HEK293T (cell line): ENCODE measurements around the gene RPA1.

ENCODE experiments used
- CTCF ChIA-PET: fragments of 350-600 bp; formaldehyde crosslinking; extraction: SDS; loops from one replicate; lab custom pipeline; 2021; ENCODE audit warnings: antibody characterized with exemption, inconsistent platforms; lab: Yijun Ruan, JAX
- POLR2A ChIA-PET: fragments of 350-600 bp; formaldehyde crosslinking; extraction: SDS; loops from one replicate; lab custom pipeline; 2020; ENCODE audit warnings: antibody characterized with exemption, inconsistent platforms; lab: Yijun Ruan, JAX
- DNase-seq: peaks from one replicate; pipeline ENCODE4 v3.0.0; 2012; ENCODE audit warnings: mixed read lengths; ENCODE audit errors: extremely low spot score
- ARNT ChIP-seq: fragments of 450-650 bp; IDR thresholded peaks from 2 replicates; pipeline ENCODE4 v1.6.1; 2017; ENCODE audit warnings: mild to moderate bottlenecking
- BHLHE40 ChIP-seq: fragments of 450-650 bp; IDR thresholded peaks from 2 replicates; pipeline ENCODE4 v1.6.1; 2016; ENCODE audit warnings: mild to moderate bottlenecking, moderate library complexity, borderline replicate concordance
- ELF4 ChIP-seq: fragments of 450-650 bp; IDR thresholded peaks from 2 replicates; pipeline ENCODE4 v1.6.1; 2017; ENCODE audit warnings: antibody characterized with exemption
- FOXA1 ChIP-seq: fragments of 450-650 bp; IDR thresholded peaks from 2 replicates; pipeline ENCODE4 v1.6.1; 2016; ENCODE audit warnings: mild to moderate bottlenecking
- FOXK2 ChIP-seq: fragments of 450-650 bp; IDR thresholded peaks from 2 replicates; pipeline ENCODE4 v1.6.1; 2016; ENCODE audit warnings: mild to moderate bottlenecking
- FOXM1 ChIP-seq: fragments of 450-650 bp; IDR thresholded peaks from 2 replicates; pipeline ENCODE4 v1.6.1; 2017; ENCODE audit warnings: mild to moderate bottlenecking, borderline replicate concordance
- HDGF ChIP-seq: fragments of 450-650 bp; IDR thresholded peaks from 2 replicates; pipeline ENCODE4 v1.6.1; 2017; ENCODE audit warnings: antibody characterized with exemption, borderline replicate concordance
- L3MBTL2 ChIP-seq: fragments of 450-650 bp; conservative IDR thresholded peaks from 2 replicates; pipeline ENCODE4 v1.6.1; 2016; ENCODE audit warnings: mild to moderate bottlenecking
- NFRKB ChIP-seq: fragments of 450-650 bp; IDR thresholded peaks from 2 replicates; pipeline ENCODE4 v1.6.1; 2016; ENCODE audit warnings: mild to moderate bottlenecking, moderate library complexity
- PKNOX1 ChIP-seq: fragments of 450-650 bp; IDR thresholded peaks from 2 replicates; pipeline ENCODE4 v1.6.1; 2016
- SP1 ChIP-seq: fragments of 450-650 bp; IDR thresholded peaks from 2 replicates; pipeline ENCODE4 v1.6.1; 2017
- SUZ12 ChIP-seq: fragments of 450-650 bp; IDR thresholded peaks from 2 replicates; pipeline ENCODE4 v1.6.1; 2016; ENCODE audit warnings: mild to moderate bottlenecking
- TARDBP ChIP-seq: fragments of 450-650 bp; IDR thresholded peaks from 2 replicates; pipeline ENCODE4 v1.6.1; 2016
- ZNF384 ChIP-seq: fragments of 450-650 bp; IDR thresholded peaks from 2 replicates; pipeline ENCODE4 v1.6.1; 2016

The RPA1 gene

DNA sequence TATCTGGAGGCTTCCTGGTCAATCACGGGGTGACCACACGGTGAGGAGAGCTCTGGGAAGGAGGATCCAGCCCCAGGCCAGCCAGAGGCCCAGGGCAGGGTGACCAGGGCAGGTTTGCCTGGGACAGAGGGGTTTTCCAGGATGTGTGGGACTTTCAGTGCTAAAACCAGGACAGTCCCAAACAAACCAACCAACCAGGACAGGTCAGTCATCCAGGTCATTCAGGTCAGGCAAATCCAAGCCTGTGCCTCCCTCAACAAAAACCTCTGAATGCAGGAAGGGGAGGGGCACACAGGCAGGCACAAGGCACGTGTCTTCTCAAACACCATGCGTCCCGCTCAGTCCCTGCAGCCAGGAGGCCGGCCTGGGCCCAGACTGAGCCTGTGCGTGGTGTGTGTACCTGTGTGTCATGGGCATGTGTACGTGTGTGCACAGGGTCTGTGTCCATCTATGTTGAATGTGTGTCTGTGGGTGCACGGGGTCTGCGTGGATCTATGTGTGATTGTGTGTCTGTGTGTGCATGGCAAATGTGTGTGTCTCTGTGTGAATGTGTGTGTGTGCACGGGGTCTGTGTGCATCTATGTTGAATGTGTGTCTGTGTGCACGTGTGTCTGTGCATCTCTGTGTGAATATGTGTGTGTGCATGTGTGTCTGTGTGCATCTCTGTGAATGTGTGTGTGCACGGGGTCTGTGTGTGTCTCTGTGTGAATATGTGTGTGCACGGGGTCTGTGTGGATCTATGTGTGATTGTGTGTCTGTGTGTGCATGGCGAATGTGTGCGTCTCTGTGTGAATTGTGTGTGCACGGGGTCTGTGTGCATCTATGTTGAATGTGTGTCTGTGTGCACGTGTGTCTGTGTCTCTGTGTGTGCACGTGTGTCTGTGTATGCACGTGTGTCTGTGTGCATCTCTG, 116.5 kb downstream of the RPA1 start:
- no peak for TF ChIP-seq FOXA1
- TF ChIP-seq ELF4, result no peak
- no peak for TF ChIP-seq ARNT
- TF ChIP-seq PKNOX1, result no peak
- TF ChIP-seq HDGF, result no peak
- TF ChIP-seq BHLHE40, result no peak
- TF ChIP-seq FOXK2, result no peak
- no peak for TF ChIP-seq TARDBP
- no peak for TF ChIP-seq NFRKB
- POLR2A ChIA-PET, result no interaction called here
- no peak for DNase-seq
- CTCF ChIA-PET, result no interaction called here

- DNase-seq, result no peak
- TF ChIP-seq ARNT, result no peak
- TF ChIP-seq PKNOX1, result no peak
- POLR2A ChIA-PET, result no interaction called here
- CTCF ChIA-PET, result no interaction called here
Observed at GRCh38 chr17:1947229-1947742, 117.5 kb downstream of the RPA1 start.

DNA sequence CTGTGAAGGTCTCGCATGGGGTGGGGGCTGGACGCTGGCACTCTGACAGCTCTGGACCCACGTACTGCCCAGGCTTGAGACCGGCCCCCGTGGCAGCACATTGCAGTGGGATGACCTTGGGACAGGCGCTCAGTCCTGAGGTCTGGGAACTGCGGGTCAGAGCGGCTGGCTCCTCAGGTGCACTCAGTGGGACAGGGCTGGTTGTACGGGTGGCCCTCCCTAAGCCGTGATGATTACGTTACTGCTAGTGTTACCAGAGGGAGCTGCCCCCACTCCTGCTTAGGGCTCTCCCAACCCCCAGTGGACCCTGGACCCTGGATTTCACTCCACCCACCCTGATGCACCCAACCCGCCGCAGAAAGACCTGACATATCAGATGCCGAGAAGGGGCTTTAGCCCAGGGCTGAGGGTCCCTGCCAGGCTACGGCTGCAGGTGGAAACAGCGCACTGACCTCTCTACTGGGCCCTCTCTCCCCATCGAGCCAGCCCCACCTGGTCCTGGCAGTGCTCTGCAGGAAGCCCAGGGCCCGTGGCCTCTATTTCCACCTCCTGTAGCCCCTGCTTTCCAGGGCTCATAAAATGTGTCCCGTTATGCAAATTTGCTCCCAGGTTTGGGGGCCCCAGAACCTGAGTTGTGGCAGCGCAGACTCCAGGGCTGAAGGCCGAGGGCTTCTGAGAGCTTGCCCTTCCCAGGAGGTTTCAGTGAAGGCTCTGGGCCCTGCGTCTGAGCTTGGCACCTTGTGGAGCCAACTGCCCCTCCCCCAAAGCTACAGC, 118.1 kb downstream of the RPA1 start:
- ChIA-PET POLR2A (interaction anchor here (0.7 kb wide), 1 partner anchor 192 kb away, joined by 3 read pairs; no protein-coding TSS in a partner anchor), CTCF (no interaction called here)
- DNase-seq, result no peak
- TF ChIP-seq FOXA1, result no peak
- no peak for TF ChIP-seq ARNT
- no peak for TF ChIP-seq FOXM1
- no peak for TF ChIP-seq SP1
- TF ChIP-seq ZNF384, result no peak
- no peak for TF ChIP-seq BHLHE40

GRCh38 chr17:1948517-1948825, 118.7 kb downstream of the RPA1 start:
- TF ChIP-seq NFRKB, result no peak
- TF ChIP-seq FOXK2, result no peak
- no peak for TF ChIP-seq SUZ12
- no peak for TF ChIP-seq ELF4
- no peak for TF ChIP-seq L3MBTL2
- ChIA-PET POLR2A (interaction anchor here (0.7 kb wide), 1 partner anchor 192 kb away, joined by 3 read pairs; no protein-coding TSS in a partner anchor), CTCF (no interaction called here)
- no peak for DNase-seq
